Stimulated activated naive B cell treated with anti-CD40 and anti-IgM and Interleukin-4, amounts not matched to agents 10 μg/mL and 1 μg/mL and 100 μg/mL, for 72 hours (primary cell): ENCODE data around the gene ZNF274.
"Not testable (repeated sequence)": the region's sequence is repeated elsewhere in the genome, so short reads cannot be mapped to it uniquely, and the experiment has no call there.

ENCODE experiments used
- ATAC-seq, 2 donors: fragments of 150-1000 bp; cut with Tn5 transposase; replicated peaks; 2 replicates each; pipeline ENCODE4 v1.10.0; 2021; ENCODE audit warnings: moderate library complexity in 1 of 2
- DNase-seq: peaks from one replicate; pipeline ENCODE4 v3.0.0; 2021
- H3K27ac Mint-ChIP-seq: one replicate; pipeline ENCODE4 v1.8.0; 2022; ENCODE audit warnings: mild to moderate bottlenecking, mixed read lengths
- H3K27me3 Mint-ChIP-seq, 2 donors: one replicate each; pipeline ENCODE4 v1.8.0; 2022; ENCODE audit warnings: mixed read lengths in 2 of 2
- H3K36me3 Mint-ChIP-seq, 2 donors: one replicate each; pipeline ENCODE4 v1.8.0; 2022; ENCODE audit warnings: mixed read lengths in 2 of 2, mild to moderate bottlenecking in 1 of 2
- H3K4me1 Mint-ChIP-seq, 2 donors: one replicate each; pipeline ENCODE4 v1.8.0; 2022; ENCODE audit warnings: mixed read lengths in 2 of 2, mild to moderate bottlenecking in 1 of 2
- H3K4me3 Mint-ChIP-seq, 2 donors: one replicate each; pipeline ENCODE4 v1.8.0; 2022; ENCODE audit warnings: mild to moderate bottlenecking in 2 of 2, mixed read lengths in 2 of 2, moderate library complexity in 1 of 2
- H3K9me3 Mint-ChIP-seq, 2 donors: one replicate each; pipeline ENCODE4 v1.8.0; 2022; ENCODE audit warnings: mixed read lengths in 2 of 2, mild to moderate bottlenecking in 1 of 2

ZNF274 gene

GRCh38 chr19:58228585-58229254 lies 45.9 kb downstream of the ZNF274 start, which contains the start of gene ZNF544:
ZNF544 (plus strand) TSS chr19:58228914; CDS start chr19:58244024, 15,110 bp downstream.
- ATAC-seq, result peak; percentile 92 to 93
- Mint-ChIP-seq H3K27ac (peak within 1 kb of the TSS; percentile 97), H3K9me3 (peaks cover 17 to 19% of the 10 kb centered on the region in 2 donors)

GRCh38 chr19:58229255-58229639 lies 46.4 kb downstream of the ZNF274 start:
- Mint-ChIP-seq H3K9me3 (peaks cover 18 to 24% of the 10 kb centered on the region in 2 donors), H3K4me1 (peaks cover 23 to 33% of the 10 kb centered on the region in 2 donors), H3K4me3 (peak overlapping the region; percentile 93 to 95), H3K27me3 (no peaks in the 10 kb centered on the region), H3K36me3 (peaks cover 50 to 54% of the 10 kb centered on the region in 2 donors), H3K27ac (peak overlapping the region; percentile 97)
- peak; percentile 24 to 30 for ATAC-seq
- DNase-seq, result no peak

More at GRCh38 chr19:58228585-58229254, 45.9 kb downstream of the ZNF274 start, which contains the start of gene ZNF544:
- peak; percentile 69 for DNase-seq
- no peaks in the 10 kb centered on the region for H3K27me3 Mint-ChIP-seq
- peak within 1 kb of the TSS; percentile 93 to 95 for H3K4me3 Mint-ChIP-seq
- peaks cover 20 to 28% of the 10 kb centered on the region in 2 donors for H3K4me1 Mint-ChIP-seq
- peaks cover 45 to 49% of the 10 kb centered on the region in 2 donors for H3K36me3 Mint-ChIP-seq

DNA sequence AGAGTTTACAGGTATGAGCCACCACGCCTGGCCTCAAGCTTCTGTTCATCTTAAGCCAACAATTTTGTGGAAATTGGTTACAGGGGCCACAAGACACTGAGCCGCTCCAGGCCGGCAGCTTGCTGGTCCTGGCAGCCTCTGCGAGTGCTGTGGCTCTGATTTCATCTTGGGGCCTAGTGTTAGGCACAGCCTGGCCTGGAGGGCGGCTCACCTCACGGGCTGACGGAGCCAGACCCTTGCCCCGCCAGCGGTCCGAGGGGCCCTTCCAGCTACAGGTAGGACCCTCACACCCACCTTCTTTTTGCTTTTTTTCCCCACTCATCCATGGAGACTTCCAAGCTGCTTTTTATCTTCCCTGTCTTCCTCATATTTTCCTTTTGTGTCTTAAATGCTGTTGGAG lies 54.5 kb downstream of the ZNF274 start:
- H3K27me3 Mint-ChIP-seq, result no peaks in the 10 kb centered on the region
- DNase-seq, result no peak
- peaks cover 7 to 9% of the 10 kb centered on the region in 2 donors for H3K4me1 Mint-ChIP-seq
- no peak for ATAC-seq
- peaks cover 10 to 13% of the 10 kb centered on the region in 2 donors for H3K9me3 Mint-ChIP-seq
- H3K36me3 Mint-ChIP-seq, result peaks cover 83 to 85% of the 10 kb centered on the region in 2 donors
- no peak overlapping the region for H3K27ac Mint-ChIP-seq
- H3K4me3 Mint-ChIP-seq, result no peak overlapping the region

- H3K9me3 Mint-ChIP-seq, result peaks cover 21 to 24% of the 10 kb centered on the region in 2 donors
- no peak for DNase-seq
- H3K27ac Mint-ChIP-seq, result no peak overlapping the region
- no peak overlapping the region for H3K4me3 Mint-ChIP-seq
- no peaks in the 10 kb centered on the region for H3K27me3 Mint-ChIP-seq
- ATAC-seq, result no peak
- H3K36me3 Mint-ChIP-seq, result peaks cover 94 to 100% of the 10 kb centered on the region in 2 donors
- peaks cover 0 to 2% of the 10 kb centered on the region in 2 donors for H3K4me1 Mint-ChIP-seq
Measured at GRCh38 chr19:58243351-58243750, 60.5 kb downstream of the ZNF274 start.

DNA sequence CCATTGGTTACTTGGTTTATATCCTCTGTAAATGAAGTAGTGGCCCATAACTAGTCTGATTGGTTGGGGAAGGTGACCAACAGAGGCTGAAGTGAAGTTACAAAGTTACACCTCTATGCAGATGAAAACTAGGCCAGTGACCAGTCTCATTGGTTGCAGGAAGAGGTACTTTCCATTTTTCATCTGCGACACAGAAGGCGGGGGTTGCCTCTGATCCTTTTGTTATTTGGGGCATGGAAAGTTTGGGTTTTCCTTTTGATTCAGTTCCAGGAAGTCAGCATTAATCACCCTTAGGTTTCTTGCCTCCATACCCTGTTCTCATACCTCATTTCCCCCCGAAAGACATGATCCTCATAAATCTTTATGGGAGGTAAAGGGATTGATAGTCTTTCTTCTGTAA lies 66.0 kb downstream of the ZNF274 start:
- DNase-seq, result no peak
- Mint-ChIP-seq H3K36me3 (peaks cover 97 to 100% of the 10 kb centered on the region in 2 donors), H3K9me3 (peaks cover 29 to 31% of the 10 kb centered on the region in 2 donors), H3K4me1 (peaks cover 0 to 6% of the 10 kb centered on the region in 2 donors), H3K27me3 (no peaks in the 10 kb centered on the region), H3K27ac (no peak overlapping the region), H3K4me3 (no peak overlapping the region)
- ATAC-seq, result no peak

DNA sequence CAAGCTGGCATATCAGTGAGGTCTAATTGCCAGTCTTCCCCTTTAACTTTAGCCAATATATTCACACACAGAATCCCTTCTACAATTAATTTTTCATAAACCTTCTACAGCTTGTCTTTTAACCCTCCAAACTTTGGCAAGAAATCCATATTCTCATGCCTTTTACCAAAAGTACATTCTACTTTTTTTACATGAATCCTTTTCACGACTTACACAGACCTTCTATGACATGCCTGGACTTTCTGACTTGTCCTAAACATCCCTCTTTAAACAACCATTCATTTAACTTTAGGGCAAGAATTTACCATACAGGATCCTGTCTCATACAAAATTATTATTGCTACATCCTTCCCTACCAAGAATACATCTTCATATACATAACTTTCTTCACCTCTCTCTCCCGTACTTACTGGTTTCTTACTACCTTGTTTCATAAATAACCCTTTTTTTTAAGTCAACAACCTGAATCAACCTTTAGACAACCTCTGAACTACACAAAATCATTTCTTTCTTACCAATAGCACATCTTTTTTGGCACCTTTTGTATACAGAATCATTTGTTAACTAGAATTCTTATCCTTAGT lies 69.3 kb downstream of the ZNF274 start:
- no peak for ATAC-seq
- Mint-ChIP-seq H3K27ac (no peak overlapping the region), H3K9me3 (peaks cover 35 to 37% of the 10 kb centered on the region in 2 donors), H3K4me3 (no peak overlapping the region), H3K36me3 (peaks cover 97 to 100% of the 10 kb centered on the region in 2 donors), H3K4me1 (peaks cover 0 to 6% of the 10 kb centered on the region in 2 donors), H3K27me3 (no peaks in the 10 kb centered on the region)
- no peak for DNase-seq

GRCh38 chr19:58258259-58258658 lies 75.4 kb downstream of the ZNF274 start:
- not testable (repeated sequence) for H3K4me1 Mint-ChIP-seq, DNase-seq, H3K27me3 Mint-ChIP-seq, ATAC-seq
- Mint-ChIP-seq H3K27ac (peak overlapping the region; percentile 73), H3K4me3 (peak overlapping the region in 1 of 2 donors; percentile 33), H3K9me3 (peaks cover 38 to 49% of the 10 kb centered on the region in 2 donors), H3K36me3 (peaks cover 96 to 100% of the 10 kb centered on the region in 2 donors)

- no peaks in the 10 kb centered on the region for H3K4me1 Mint-ChIP-seq
- H3K36me3 Mint-ChIP-seq, result peaks cover 93 to 99% of the 10 kb centered on the region in 2 donors
- H3K9me3 Mint-ChIP-seq, result peaks cover 27 to 32% of the 10 kb centered on the region in 2 donors
Measured at GRCh38 chr19:58261600-58261967, 78.7 kb downstream of the ZNF274 start.

GRCh38 chr19:58261968-58262921 lies 79.4 kb downstream of the ZNF274 start:
- Mint-ChIP-seq H3K4me1 (no peaks in the 10 kb centered on the region), H3K9me3 (peaks cover 25 to 31% of the 10 kb centered on the region in 2 donors), H3K27me3 (no peaks in the 10 kb centered on the region), H3K36me3 (peaks cover 90 to 97% of the 10 kb centered on the region in 2 donors), H3K27ac (peak overlapping the region; percentile 67), H3K4me3 (peak overlapping the region in 1 of 2 donors; percentile 46)
- DNase-seq, result no peak
- no peak for ATAC-seq

More at GRCh38 chr19:58261600-58261967, 78.7 kb downstream of the ZNF274 start:
- DNase-seq, result no peak
- H3K27ac Mint-ChIP-seq, result no peak overlapping the region
- no peak overlapping the region for H3K4me3 Mint-ChIP-seq
- H3K27me3 Mint-ChIP-seq, result no peaks in the 10 kb centered on the region
- no peak for ATAC-seq

DNA sequence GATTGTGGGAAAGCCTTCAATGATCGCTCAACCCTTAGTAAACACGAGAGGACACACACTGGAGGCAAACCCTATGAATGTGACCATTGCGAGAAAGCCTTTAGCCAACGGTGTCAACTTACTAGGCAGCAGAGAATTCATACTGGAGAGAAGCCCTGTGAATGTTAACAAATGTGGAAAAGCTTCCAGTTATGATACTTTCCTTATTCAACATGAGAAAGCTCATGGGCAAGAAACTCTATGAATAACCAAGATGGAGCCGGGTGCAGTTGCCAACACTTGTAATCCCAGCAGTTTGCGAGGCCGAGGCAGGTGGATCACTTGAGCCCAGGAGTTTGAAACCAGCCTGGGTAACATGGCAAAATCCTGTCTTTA lies 80.0 kb downstream of the ZNF274 start:
- H3K4me3 Mint-ChIP-seq, result no peak overlapping the region
- DNase-seq (no peak), ATAC-seq (no peak)
- H3K4me1 Mint-ChIP-seq, result no peaks in the 10 kb centered on the region
- H3K9me3 Mint-ChIP-seq, result peaks cover 21 to 24% of the 10 kb centered on the region in 2 donors
- no peaks in the 10 kb centered on the region for H3K27me3 Mint-ChIP-seq
- peak overlapping the region; percentile 37 for H3K27ac Mint-ChIP-seq
- H3K36me3 Mint-ChIP-seq, result peaks cover 90 to 94% of the 10 kb centered on the region in 2 donors
